Mucosa of descending colon (tissue), 3 donors: ENCODE measurements around the gene SCIN. TPM values are rescaled to one million over a fixed set of nuclear protein-coding genes. Genes with fewer than 3 reads are reported as not detected.
"Not testable (repeated sequence)": the region's sequence is repeated elsewhere in the genome, so short reads cannot be mapped to it uniquely, and the experiment has no call there.

Experiments
- ATAC-seq: fragments of 200-7000 bp; cut with Tn5 transposase; one replicate; pipeline ENCODE4 v1.9.1; 2020; ENCODE audit warnings: mild to moderate bottlenecking, moderate library complexity
- DNase-seq, 3 donors: peaks; one replicate each; pipeline ENCODE4 v3.0.0-alpha.2; 2020
- H3K36me3 ChIP-seq: fragments of 200-600 bp; one replicate; pipeline ENCODE4 v1.8.0; 2021; ENCODE audit warnings: low read depth, mild to moderate bottlenecking
- H3K4me1 ChIP-seq: fragments of 200-600 bp; one replicate; pipeline ENCODE4 v1.8.0; 2021; ENCODE audit warnings: low read depth, mild to moderate bottlenecking
- H3K4me3 ChIP-seq: fragments of 200-600 bp; one replicate; pipeline ENCODE4 v1.8.0; 2021; ENCODE audit warnings: mild to moderate bottlenecking
- H3K9me3 ChIP-seq: fragments of 200-600 bp; one replicate; pipeline ENCODE4 v1.8.0; 2021; ENCODE audit warnings: mild to moderate bottlenecking
- CTCF ChIP-seq: fragments of 200-600 bp; IDR thresholded peaks from one replicate; pipeline ENCODE4 v1.8.0; 2022; ENCODE audit warnings: antibody characterized with exemption, mild to moderate bottlenecking
- intact Hi-C, 2 donors: fragments of 100-400 bp; cut with DNase I in 1 of 2; cut with micrococcal nuclease in 1 of 2; formaldehyde crosslinking; loops; one replicate each; pipeline versions ENCODE4 v1.11.0 to v1.11.1; 2022; cut with DNase I, micrococcal nuclease
- total RNA-seq, 3 donors: library from RNA; stranded (reverse); fragmentation: NEBNext Ultra II Directional in 2 of 3; extraction: Animal tissue kit (Norgen Biotek cat#: 25700) in 2 of 3; gene quantifications; one replicate each; pipeline versions ENCODE4 v1.2.1 to v1.2.4, GENCODE V29; 2021 to 2023
- donor health status: DM: no; HTN: no; CAD: no; lungs with moderate emphysema.
- donor health status: DM: no; HTN: no; CAD: no.
- donor health status: DM: no; HTN: yes; CAD: no.

SCIN gene
- total RNA-seq, 3 donors from 2014 or later = 25.1 to 86.6 (median 77.1) TPM

DNA sequence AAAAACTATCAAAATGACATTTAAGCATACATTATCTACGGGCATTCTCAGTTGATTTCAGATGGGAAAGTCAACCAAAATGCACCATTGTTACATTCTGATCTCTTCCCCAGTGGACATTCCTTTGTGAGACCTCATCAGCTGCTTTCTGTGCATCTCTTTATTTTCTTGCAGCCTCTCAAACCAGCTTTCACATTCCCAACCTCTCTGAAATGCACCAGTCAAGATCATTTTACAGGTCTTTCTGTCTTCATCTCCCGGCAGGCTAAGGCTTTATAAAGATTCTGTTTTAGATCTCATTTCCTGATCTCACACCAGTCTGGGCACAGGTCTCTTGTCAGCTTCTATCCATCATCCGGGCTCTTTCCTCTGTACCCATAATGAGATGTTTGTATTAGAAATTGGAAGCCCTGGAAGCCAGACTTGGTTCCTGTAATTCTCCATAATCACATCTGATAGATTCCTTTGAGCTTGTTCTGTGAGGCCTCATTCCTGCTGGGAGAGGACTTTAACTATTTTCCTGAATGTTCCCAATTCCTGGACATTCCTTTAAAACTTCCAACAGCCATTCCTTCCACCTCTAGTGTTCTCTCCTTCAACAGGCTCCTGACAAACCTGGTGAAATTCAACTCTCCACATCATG, 72.6 kb downstream of the SCIN start:
- ATAC-seq = no peak
- Histone ChIP-seq H3K4me1 (no peaks in the 10 kb centered on the region), H3K9me3 (no peaks in the 10 kb centered on the region), H3K4me3 (no peak overlapping the region), H3K36me3 (no peaks in the 10 kb centered on the region)
- intact Hi-C loops = no loop called here
- TF ChIP-seq CTCF = no peak
- DNase-seq = no peak

DNA sequence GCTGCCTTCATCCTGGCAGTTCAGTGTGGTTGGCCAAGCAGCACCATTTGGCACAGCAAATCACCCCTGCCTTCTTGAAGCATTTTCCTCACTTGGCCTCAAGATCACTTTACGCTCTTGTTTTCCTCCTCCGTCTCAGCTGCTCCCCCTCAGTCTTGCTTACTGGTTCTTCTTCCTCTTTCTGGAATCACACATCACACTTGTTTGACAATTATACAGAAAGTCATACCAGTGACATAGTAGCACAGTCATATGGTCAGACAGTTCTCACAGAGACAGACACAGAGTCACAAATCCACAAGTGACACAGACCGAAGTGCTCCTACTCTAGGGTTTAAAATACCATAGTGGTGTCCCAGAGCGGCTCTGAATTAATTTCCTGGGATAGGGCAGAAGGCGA, 73.1 kb downstream of the SCIN start:
- Histone ChIP-seq H3K36me3 (no peaks in the 10 kb centered on the region), H3K4me1 (no peaks in the 10 kb centered on the region), H3K9me3 (no peaks in the 10 kb centered on the region), H3K4me3 (no peak overlapping the region)
- no peak for DNase-seq
- intact Hi-C loops = no loop called here
- TF ChIP-seq CTCF = no peak
- ATAC-seq = no peak

- H3K4me3 ChIP-seq, H3K4me1 ChIP-seq, ATAC-seq, intact Hi-C loops, H3K9me3 ChIP-seq, DNase-seq, H3K36me3 ChIP-seq: not testable (repeated sequence)
Observed at GRCh38 chr7:12645212-12645611, 74.7 kb downstream of the SCIN start.

DNA sequence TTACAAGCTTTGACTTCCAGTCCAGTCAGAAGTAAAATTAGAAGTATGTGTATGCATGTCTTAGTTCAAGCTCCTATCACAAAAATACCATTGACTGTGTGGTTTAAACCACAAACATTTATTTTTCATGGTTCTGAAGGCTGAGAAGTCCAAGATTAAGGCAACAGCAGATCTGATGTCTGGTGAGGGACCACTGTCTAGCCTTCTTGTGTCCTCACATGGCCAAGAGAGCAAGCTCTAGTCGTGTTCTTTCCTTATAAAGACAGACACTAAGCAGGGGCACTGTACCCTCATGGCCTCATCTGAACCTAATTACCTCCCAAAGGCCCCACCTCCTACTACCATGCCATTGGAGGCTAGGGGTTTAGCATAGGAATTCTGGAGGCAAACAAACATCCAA, 75.6 kb downstream of the SCIN start:
- intact Hi-C loops = no loop called here
- H3K36me3 ChIP-seq = no peaks in the 10 kb centered on the region
- H3K9me3 ChIP-seq = no peaks in the 10 kb centered on the region
- ATAC-seq (no peak), DNase-seq (no peak)
- H3K4me1 ChIP-seq = no peaks in the 10 kb centered on the region
- H3K4me3 ChIP-seq = no peak overlapping the region
- no peak for TF ChIP-seq CTCF

- peak; percentile 61 for ATAC-seq
- no peak overlapping the region for H3K4me3 ChIP-seq
- H3K4me1 ChIP-seq = no peaks in the 10 kb centered on the region
- no peaks in the 10 kb centered on the region for H3K9me3 ChIP-seq
- peak in 1 of 3 donors; percentile 24 for DNase-seq
- H3K36me3 ChIP-seq = no peaks in the 10 kb centered on the region
- intact Hi-C loops = no loop called here
- TF ChIP-seq CTCF = no peak
Observed at GRCh38 chr7:12647364-12648219, 77.1 kb downstream of the SCIN start.

DNA sequence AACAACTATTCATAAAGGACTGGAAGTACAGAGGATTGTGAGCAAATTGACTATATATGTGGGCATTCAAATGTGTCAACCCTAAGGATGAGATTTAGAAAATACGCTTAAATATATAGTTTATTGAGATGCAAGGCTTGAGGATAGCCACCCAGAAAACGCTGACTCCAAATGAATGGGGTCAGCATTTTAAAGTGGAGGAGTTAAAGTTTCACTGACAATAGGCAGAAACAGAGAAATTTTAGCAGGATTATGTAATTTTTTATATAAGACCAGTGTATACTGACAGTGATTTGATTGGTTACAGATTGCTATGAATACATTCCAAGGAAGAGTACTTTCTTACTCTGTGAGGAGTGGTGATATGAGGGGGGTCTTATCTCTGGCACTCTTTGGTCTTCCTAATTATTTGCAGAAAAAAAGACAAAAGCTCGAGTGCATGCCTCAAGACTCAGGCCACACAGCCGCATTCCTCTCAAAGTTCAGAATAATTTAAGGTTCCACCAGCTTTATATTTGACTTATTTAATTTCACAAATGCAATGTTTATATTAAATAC, 78.3 kb downstream of the SCIN start:
- Histone ChIP-seq H3K9me3 (no peaks in the 10 kb centered on the region), H3K36me3 (no peaks in the 10 kb centered on the region), H3K4me1 (no peaks in the 10 kb centered on the region), H3K4me3 (no peak overlapping the region)
- ATAC-seq (no peak), DNase-seq (no peak)
- no peak for TF ChIP-seq CTCF
- intact Hi-C loops = no loop called here
